WTC11 (cell line): ENCODE results near the gene TTC4. TPM values are rescaled to one million over a fixed set of nuclear protein-coding genes. Genes with fewer than 3 reads are reported as not detected.

Source experiments
- CREB1 ChIP-seq: sonication (generic); formaldehyde crosslinking; IDR thresholded peaks from 2 replicates; pipeline ENCODE4 v1.8.0; 2023; ENCODE audit warnings: mild to moderate bottlenecking, missing genetic modification reagents
- JUN ChIP-seq: sonication (generic); formaldehyde crosslinking; IDR thresholded peaks from 2 replicates; pipeline ENCODE4 v1.8.0; 2023; ENCODE audit warnings: mild to moderate bottlenecking, missing genetic modification reagents
- NFATC4 ChIP-seq: fragments of 250-450 bp; sonication (Bioruptor Pico); IDR thresholded peaks from 2 replicates; pipeline ENCODE4 v1.9.0; 2021; ENCODE audit warnings: mild to moderate bottlenecking
- NR2C2 ChIP-seq: sonication (generic); formaldehyde crosslinking; IDR thresholded peaks from 2 replicates; pipeline ENCODE4 v1.8.0; 2022; ENCODE audit warnings: mild to moderate bottlenecking, missing genetic modification reagents
- RORB ChIP-seq: fragments of 250-450 bp; sonication (Bioruptor Pico); IDR thresholded peaks from 2 replicates; pipeline ENCODE4 v1.9.0; 2021; ENCODE audit warnings: mild to moderate bottlenecking
- TP53 ChIP-seq: sonication (generic); formaldehyde crosslinking; IDR thresholded peaks from 2 replicates; pipeline ENCODE4 v1.8.1; 2023; ENCODE audit warnings: mild to moderate bottlenecking, missing genetic modification reagents
- ZBTB21 ChIP-seq: sonication (generic); formaldehyde crosslinking; IDR thresholded peaks from 2 replicates; pipeline ENCODE4 v1.8.1; 2023; ENCODE audit warnings: mild to moderate bottlenecking, missing genetic modification reagents, borderline replicate concordance
- ZNF138 ChIP-seq: sonication (generic); formaldehyde crosslinking; conservative IDR thresholded peaks from 2 replicates; pipeline ENCODE4 v1.8.1; 2022; ENCODE audit warnings: mild to moderate bottlenecking, moderate library complexity, missing genetic modification reagents
- ZNF317 ChIP-seq: sonication (generic); formaldehyde crosslinking; IDR thresholded peaks from 2 replicates; pipeline ENCODE4 v1.8.1; 2023; ENCODE audit warnings: low read depth, mild to moderate bottlenecking, moderate library complexity, missing genetic modification reagents, borderline replicate concordance
- ZNF416 ChIP-seq: fragments of 250-450 bp; sonication (Bioruptor Pico); IDR thresholded peaks from 2 replicates; pipeline ENCODE4 v1.9.0; 2021; ENCODE audit warnings: mild to moderate bottlenecking, inconsistent platforms
- total RNA-seq: library from RNA; stranded (reverse); gene quantifications from 3 replicates; pipeline ENCODE4 v1.2.3, GENCODE V29; 2021
- TF ChIP-seq, protein P1 (sequence below): fragments of 250-450 bp; sonication (Bioruptor Pico); conservative IDR thresholded peaks from 2 replicates; pipeline ENCODE4 v1.9.0; 2021; ENCODE audit warnings: mild to moderate bottlenecking
- TF ChIP-seq, protein P2 (sequence below): fragments of 250-450 bp; sonication (Bioruptor Pico); IDR thresholded peaks from 2 replicates; pipeline ENCODE4 v2.1.2; 2022; ENCODE audit warnings: mild to moderate bottlenecking, moderate library complexity
- TF ChIP-seq, protein P3 (sequence below): sonication (generic); formaldehyde crosslinking; IDR thresholded peaks from 2 replicates; pipeline ENCODE4 v1.8.0; 2022; ENCODE audit warnings: mild to moderate bottlenecking, missing genetic modification reagents
- TF ChIP-seq, protein P4 (sequence below): sonication (generic); formaldehyde crosslinking; IDR thresholded peaks from 2 replicates; pipeline ENCODE4 v1.8.0; 2022; ENCODE audit warnings: mild to moderate bottlenecking, missing genetic modification reagents
- TF ChIP-seq, protein P5 (sequence below): sonication (generic); formaldehyde crosslinking; conservative IDR thresholded peaks from 2 replicates; pipeline ENCODE4 v1.8.1; 2023; ENCODE audit warnings: mild to moderate bottlenecking, low read depth, missing genetic modification reagents, moderate library complexity
- TF ChIP-seq, protein P6 (sequence below): sonication (generic); formaldehyde crosslinking; IDR thresholded peaks from 2 replicates; pipeline ENCODE4 v1.8.0; 2022; ENCODE audit warnings: mild to moderate bottlenecking, missing genetic modification reagents
- TF ChIP-seq, protein P7 (sequence below): fragments of 250-450 bp; sonication (Bioruptor Pico); IDR thresholded peaks from 2 replicates; pipeline ENCODE4 v1.9.0; 2021; ENCODE audit warnings: mild to moderate bottlenecking, borderline replicate concordance
- TF ChIP-seq, protein P8 (sequence below): fragments of 250-450 bp; sonication (Bioruptor Pico); IDR thresholded peaks from 2 replicates; pipeline ENCODE4 v1.9.0; 2021; ENCODE audit warnings: moderate library complexity, mild to moderate bottlenecking, inconsistent platforms, borderline replicate concordance
- TF ChIP-seq, protein P9 (sequence below): sonication (generic); formaldehyde crosslinking; IDR thresholded peaks from 2 replicates; pipeline ENCODE4 v1.8.1; 2022; ENCODE audit warnings: mild to moderate bottlenecking, missing genetic modification reagents, moderate library complexity, borderline replicate concordance
- TF ChIP-seq, protein P10 (sequence below): sonication (generic); formaldehyde crosslinking; IDR thresholded peaks from 2 replicates; pipeline ENCODE4 v1.8.1; 2023; ENCODE audit warnings: mild to moderate bottlenecking, missing genetic modification reagents

TTC4 gene
- total RNA-seq, 1 experiment from 2014 or later, result 18.8 TPM

DNA sequence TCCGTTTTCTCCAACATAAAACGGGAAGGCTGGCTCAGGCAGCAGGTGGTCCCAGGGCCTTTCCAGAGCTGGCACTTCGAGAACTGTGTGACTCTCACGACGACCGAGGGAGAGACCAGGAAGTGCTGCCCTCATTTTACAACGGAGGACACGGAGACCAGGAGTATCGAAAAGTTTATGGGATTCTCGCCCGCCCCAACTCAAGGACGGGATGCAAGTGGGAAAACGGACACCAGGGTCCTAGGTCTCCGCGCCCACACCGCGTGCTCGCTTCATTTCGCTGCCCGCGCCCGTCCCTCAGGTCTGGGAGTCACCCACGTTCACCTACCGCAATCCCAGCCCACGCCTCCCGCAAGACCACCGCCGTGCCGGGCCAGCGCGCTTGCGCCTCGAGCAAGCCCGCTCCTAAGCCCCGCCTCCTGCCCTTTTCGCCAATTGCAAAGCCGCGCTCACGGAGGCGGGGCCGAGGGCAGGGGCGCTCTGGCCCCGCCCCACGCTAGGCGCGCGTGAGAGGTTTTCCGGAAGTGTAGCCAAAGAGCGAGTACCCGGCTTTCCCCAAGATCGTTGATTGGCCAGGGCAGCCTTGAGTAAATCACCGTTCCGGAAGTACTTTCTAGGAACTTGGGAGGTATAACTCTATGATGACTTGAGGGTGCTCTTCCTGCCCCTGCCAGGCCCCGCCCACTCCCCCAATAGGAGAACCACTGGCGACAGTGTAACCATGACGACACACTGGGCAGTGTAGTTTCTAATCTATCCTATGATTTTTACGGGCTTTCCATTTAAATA is 48.7 kb downstream of the TTC4 start, which contains the start of gene PARS2 (continued):
- TF ChIP-seq, protein P1, sequence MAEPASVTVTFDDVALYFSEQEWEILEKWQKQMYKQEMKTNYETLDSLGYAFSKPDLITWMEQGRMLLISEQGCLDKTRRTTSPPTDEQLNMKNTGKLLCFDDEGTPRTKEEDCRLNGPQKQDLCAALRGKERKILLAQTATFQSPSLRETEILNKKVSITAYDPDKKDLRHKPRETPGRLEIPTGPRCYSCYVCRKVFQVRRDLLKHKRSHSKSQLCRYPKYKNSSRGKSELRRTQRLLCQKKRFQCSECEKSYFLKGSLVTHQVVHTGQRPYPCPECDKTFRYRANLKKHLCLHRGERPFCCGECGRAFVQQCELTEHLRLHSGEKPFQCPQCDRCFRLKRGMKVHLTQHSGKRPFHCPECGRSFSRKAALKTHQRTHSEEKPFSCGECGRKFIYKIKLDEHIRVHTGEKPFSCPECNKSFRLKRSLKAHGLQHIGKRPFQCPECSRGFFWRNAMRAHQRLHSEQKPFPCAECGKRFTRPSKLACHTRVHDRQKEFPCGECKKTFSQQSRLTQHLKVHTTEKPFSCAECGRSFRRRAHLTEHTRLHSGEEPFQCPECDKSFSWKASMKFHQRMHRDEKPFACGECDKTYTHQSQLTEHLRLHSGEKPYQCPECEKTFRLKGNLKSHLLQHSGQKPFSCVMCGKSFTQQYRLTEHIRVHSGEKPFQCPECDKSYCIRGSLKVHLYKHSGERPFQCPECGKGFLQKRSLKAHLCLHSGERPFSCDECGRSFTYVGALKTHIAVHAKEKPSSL, result no peak
- no peak for TF ChIP-seq NFATC4 (CRISPR knock-in tag)
- TF ChIP-seq, protein P2, sequence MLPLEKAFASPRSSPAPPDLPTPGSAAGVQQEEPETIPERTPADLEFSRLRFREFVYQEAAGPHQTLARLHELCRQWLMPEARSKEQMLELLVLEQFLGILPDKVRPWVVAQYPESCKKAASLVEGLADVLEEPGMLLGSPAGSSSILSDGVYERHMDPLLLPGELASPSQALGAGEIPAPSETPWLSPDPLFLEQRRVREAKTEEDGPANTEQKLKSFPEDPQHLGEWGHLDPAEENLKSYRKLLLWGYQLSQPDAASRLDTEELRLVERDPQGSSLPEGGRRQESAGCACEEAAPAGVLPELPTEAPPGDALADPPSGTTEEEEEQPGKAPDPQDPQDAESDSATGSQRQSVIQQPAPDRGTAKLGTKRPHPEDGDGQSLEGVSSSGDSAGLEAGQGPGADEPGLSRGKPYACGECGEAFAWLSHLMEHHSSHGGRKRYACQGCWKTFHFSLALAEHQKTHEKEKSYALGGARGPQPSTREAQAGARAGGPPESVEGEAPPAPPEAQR (CRISPR knock-in tag), result no peak
- TF ChIP-seq RORB, result no peak
- TF ChIP-seq, protein P3, sequence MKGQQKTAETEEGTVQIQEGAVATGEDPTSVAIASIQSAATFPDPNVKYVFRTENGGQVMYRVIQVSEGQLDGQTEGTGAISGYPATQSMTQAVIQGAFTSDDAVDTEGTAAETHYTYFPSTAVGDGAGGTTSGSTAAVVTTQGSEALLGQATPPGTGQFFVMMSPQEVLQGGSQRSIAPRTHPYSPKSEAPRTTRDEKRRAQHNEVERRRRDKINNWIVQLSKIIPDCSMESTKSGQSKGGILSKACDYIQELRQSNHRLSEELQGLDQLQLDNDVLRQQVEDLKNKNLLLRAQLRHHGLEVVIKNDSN (CRISPR knock-in tag), result peak; percentile 34; the same call in 1 of the 2 replicates
- TF ChIP-seq TP53 (CRISPR knock-in tag), result no peak
- TF ChIP-seq, protein P4, sequence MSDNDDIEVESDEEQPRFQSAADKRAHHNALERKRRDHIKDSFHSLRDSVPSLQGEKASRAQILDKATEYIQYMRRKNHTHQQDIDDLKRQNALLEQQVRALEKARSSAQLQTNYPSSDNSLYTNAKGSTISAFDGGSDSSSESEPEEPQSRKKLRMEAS (CRISPR knock-in tag), result peak; percentile 88
- TF ChIP-seq, protein P5, sequence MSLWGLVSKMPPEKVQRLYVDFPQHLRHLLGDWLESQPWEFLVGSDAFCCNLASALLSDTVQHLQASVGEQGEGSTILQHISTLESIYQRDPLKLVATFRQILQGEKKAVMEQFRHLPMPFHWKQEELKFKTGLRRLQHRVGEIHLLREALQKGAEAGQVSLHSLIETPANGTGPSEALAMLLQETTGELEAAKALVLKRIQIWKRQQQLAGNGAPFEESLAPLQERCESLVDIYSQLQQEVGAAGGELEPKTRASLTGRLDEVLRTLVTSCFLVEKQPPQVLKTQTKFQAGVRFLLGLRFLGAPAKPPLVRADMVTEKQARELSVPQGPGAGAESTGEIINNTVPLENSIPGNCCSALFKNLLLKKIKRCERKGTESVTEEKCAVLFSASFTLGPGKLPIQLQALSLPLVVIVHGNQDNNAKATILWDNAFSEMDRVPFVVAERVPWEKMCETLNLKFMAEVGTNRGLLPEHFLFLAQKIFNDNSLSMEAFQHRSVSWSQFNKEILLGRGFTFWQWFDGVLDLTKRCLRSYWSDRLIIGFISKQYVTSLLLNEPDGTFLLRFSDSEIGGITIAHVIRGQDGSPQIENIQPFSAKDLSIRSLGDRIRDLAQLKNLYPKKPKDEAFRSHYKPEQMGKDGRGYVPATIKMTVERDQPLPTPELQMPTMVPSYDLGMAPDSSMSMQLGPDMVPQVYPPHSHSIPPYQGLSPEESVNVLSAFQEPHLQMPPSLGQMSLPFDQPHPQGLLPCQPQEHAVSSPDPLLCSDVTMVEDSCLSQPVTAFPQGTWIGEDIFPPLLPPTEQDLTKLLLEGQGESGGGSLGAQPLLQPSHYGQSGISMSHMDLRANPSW (CRISPR knock-in tag), result no peak
- TF ChIP-seq ZNF317, result no peak
- TF ChIP-seq, protein P6, sequence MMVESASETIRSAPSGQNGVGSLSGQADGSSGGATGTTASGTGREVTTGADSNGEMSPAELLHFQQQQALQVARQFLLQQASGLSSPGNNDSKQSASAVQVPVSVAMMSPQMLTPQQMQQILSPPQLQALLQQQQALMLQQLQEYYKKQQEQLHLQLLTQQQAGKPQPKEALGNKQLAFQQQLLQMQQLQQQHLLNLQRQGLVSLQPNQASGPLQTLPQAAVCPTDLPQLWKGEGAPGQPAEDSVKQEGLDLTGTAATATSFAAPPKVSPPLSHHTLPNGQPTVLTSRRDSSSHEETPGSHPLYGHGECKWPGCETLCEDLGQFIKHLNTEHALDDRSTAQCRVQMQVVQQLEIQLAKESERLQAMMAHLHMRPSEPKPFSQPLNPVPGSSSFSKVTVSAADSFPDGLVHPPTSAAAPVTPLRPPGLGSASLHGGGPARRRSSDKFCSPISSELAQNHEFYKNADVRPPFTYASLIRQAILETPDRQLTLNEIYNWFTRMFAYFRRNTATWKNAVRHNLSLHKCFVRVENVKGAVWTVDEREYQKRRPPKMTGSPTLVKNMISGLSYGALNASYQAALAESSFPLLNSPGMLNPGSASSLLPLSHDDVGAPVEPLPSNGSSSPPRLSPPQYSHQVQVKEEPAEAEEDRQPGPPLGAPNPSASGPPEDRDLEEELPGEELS (CRISPR knock-in tag), result peak; percentile 74; the same call in 1 of the 2 replicates
- no peak for TF ChIP-seq NR2C2 (CRISPR knock-in tag)
- no peak for TF ChIP-seq ZNF138 (CRISPR knock-in tag)
- TF ChIP-seq, protein P7, sequence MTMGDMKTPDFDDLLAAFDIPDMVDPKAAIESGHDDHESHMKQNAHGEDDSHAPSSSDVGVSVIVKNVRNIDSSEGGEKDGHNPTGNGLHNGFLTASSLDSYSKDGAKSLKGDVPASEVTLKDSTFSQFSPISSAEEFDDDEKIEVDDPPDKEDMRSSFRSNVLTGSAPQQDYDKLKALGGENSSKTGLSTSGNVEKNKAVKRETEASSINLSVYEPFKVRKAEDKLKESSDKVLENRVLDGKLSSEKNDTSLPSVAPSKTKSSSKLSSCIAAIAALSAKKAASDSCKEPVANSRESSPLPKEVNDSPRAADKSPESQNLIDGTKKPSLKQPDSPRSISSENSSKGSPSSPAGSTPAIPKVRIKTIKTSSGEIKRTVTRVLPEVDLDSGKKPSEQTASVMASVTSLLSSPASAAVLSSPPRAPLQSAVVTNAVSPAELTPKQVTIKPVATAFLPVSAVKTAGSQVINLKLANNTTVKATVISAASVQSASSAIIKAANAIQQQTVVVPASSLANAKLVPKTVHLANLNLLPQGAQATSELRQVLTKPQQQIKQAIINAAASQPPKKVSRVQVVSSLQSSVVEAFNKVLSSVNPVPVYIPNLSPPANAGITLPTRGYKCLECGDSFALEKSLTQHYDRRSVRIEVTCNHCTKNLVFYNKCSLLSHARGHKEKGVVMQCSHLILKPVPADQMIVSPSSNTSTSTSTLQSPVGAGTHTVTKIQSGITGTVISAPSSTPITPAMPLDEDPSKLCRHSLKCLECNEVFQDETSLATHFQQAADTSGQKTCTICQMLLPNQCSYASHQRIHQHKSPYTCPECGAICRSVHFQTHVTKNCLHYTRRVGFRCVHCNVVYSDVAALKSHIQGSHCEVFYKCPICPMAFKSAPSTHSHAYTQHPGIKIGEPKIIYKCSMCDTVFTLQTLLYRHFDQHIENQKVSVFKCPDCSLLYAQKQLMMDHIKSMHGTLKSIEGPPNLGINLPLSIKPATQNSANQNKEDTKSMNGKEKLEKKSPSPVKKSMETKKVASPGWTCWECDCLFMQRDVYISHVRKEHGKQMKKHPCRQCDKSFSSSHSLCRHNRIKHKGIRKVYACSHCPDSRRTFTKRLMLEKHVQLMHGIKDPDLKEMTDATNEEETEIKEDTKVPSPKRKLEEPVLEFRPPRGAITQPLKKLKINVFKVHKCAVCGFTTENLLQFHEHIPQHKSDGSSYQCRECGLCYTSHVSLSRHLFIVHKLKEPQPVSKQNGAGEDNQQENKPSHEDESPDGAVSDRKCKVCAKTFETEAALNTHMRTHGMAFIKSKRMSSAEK (CRISPR knock-in tag), result no peak
- no peak for TF ChIP-seq ZNF416 (CRISPR knock-in tag)
- TF ChIP-seq, protein P8, sequence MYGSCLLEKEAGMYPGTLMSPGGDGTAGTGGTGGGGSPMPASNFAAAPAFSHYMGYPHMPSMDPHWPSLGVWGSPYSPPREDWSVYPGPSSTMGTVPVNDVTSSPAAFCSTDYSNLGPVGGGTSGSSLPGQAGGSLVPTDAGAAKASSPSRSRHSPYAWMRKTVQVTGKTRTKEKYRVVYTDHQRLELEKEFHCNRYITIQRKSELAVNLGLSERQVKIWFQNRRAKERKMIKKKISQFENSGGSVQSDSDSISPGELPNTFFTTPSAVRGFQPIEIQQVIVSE (CRISPR knock-in tag), result no peak
- no peak for TF ChIP-seq ZBTB21 (CRISPR knock-in tag)
- TF ChIP-seq, protein P9, sequence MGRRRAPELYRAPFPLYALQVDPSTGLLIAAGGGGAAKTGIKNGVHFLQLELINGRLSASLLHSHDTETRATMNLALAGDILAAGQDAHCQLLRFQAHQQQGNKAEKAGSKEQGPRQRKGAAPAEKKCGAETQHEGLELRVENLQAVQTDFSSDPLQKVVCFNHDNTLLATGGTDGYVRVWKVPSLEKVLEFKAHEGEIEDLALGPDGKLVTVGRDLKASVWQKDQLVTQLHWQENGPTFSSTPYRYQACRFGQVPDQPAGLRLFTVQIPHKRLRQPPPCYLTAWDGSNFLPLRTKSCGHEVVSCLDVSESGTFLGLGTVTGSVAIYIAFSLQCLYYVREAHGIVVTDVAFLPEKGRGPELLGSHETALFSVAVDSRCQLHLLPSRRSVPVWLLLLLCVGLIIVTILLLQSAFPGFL (CRISPR knock-in tag), result no peak
- peak; percentile 37; the same call in 1 of the 2 replicates for TF ChIP-seq CREB1 (CRISPR knock-in tag)
- TF ChIP-seq, protein P10, sequence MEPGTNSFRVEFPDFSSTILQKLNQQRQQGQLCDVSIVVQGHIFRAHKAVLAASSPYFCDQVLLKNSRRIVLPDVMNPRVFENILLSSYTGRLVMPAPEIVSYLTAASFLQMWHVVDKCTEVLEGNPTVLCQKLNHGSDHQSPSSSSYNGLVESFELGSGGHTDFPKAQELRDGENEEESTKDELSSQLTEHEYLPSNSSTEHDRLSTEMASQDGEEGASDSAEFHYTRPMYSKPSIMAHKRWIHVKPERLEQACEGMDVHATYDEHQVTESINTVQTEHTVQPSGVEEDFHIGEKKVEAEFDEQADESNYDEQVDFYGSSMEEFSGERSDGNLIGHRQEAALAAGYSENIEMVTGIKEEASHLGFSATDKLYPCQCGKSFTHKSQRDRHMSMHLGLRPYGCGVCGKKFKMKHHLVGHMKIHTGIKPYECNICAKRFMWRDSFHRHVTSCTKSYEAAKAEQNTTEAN, result no peak
- TF ChIP-seq JUN (CRISPR knock-in tag), result peak; percentile 31; the same call in 1 of the 2 replicates
